ENCODE data around the gene LRBA.
A peak's percentile ranks its signal among the peaks of the same experiment; 100 is the strongest.
"Not testable (repeated sequence)": the region's sequence is repeated elsewhere in the genome, so short reads cannot be mapped to it uniquely, and the experiment has no call there.

Gene LRBA

DNA sequence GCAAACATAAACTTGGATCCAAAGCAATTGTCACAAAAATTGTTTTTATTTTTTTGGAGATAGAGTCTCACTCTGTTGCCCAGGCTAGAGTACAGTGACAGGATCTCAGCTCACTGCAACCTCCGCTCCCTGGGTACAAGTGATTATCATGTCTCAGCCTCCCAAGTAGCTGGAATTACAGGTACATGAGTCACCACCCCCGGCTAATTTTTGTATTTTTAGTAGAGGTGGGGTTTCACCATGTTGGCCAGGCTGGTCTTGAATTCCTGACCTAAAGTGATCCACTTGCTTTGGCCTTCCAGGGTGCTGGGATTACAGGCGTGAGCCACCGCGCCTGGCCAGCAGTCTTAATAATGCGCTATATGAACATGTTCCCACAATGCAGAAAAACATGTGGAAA lies 272.2 kb downstream of the LRBA start:
- H4K91ac ChIP-seq (ENCODE audit: low read depth, low read length, poor library complexity); H3K4me2 ChIP-seq (ENCODE audit: insufficient read depth, low read length, poor library complexity, severe bottlenecking); H3K36me3 ChIP-seq (replicated peaks in 1 of 2; ENCODE audit: control insufficient read depth in 2 of 2, insufficient read depth in 2 of 2, low read length in 2 of 2); H2BK5ac ChIP-seq (ENCODE audit: low read length); H3K18ac ChIP-seq (ENCODE audit: low read length); H2AFZ ChIP-seq (ENCODE audit: low read length); H2AK5ac ChIP-seq (ENCODE audit: low read depth, low read length); H3K4ac ChIP-seq (ENCODE audit: low read length); H2BK12ac ChIP-seq (ENCODE audit: low read length); H3K27me3 ChIP-seq (ENCODE audit: control insufficient read depth in 3 of 3, insufficient read depth in 3 of 3, low read depth in 1 of 3, low read length in 3 of 3); H3K9me3 ChIP-seq (replicated peaks in 1 of 2; ENCODE audit: control insufficient read depth in 2 of 2, insufficient read depth in 1 of 2, low read depth in 1 of 2, low read length in 2 of 2); H3K9ac ChIP-seq (ENCODE audit: low read depth, low read length, poor library complexity); H3K4me1 ChIP-seq (ENCODE audit: control insufficient read depth in 2 of 2, insufficient read depth in 1 of 2, low read depth in 1 of 2, low read length in 2 of 2); H3K23ac ChIP-seq (ENCODE audit: low read depth, low read length, poor library complexity); H4K8ac ChIP-seq (ENCODE audit: low read depth, low read length); H3K14ac ChIP-seq (ENCODE audit: low read length); DNase-seq (ENCODE audit: low spot score); H3K79me1 ChIP-seq (ENCODE audit: low read depth, low read length); H3K27ac ChIP-seq (replicated peaks; ENCODE audit: low read length); H2BK15ac ChIP-seq (ENCODE audit: low read length); H3K4me3 ChIP-seq (ENCODE audit: low read length in 2 of 2); H2BK120ac ChIP-seq (ENCODE audit: low read depth, low read length): not testable (repeated sequence)
- WGBS, 2 donors (ENCODE audit: extremely low coverage in 2 of 2, insufficient read length in 2 of 2, insufficient replicate concordance in 1 of 2) = no CpG with 5 or more reads among the region's 6 CpGs

- no peak overlapping the region for H2AK5ac ChIP-seq (ENCODE audit: low read depth, low read length)
- peak overlapping the region; percentile 25 for H2AFZ ChIP-seq (ENCODE audit: low read length)
- no peak overlapping the region for H4K8ac ChIP-seq (ENCODE audit: low read depth, low read length)
- no peaks in the 10 kb centered on the region for H3K9me3 ChIP-seq (replicated peaks in 1 of 2; ENCODE audit: control insufficient read depth in 2 of 2, insufficient read depth in 1 of 2, low read depth in 1 of 2, low read length in 2 of 2)
- H2BK12ac ChIP-seq (ENCODE audit: low read length) = no peak overlapping the region
- no peak overlapping the region for H3K4me2 ChIP-seq (ENCODE audit: insufficient read depth, low read length, poor library complexity, severe bottlenecking)
- WGBS, 2 donors (ENCODE audit: extremely low coverage in 2 of 2, insufficient read length in 2 of 2, insufficient replicate concordance in 1 of 2) = no CpG with 5 or more reads among the region's 3 CpGs
- H2BK120ac ChIP-seq (ENCODE audit: low read depth, low read length) = no peak overlapping the region
- DNase-seq (ENCODE audit: low spot score) = no peak
- no peak overlapping the region for H3K27ac ChIP-seq (replicated peaks; ENCODE audit: low read length)
- H3K79me1 ChIP-seq (ENCODE audit: low read depth, low read length) = no peaks in the 10 kb centered on the region
- no peak overlapping the region for H3K23ac ChIP-seq (ENCODE audit: low read depth, low read length, poor library complexity)
- H3K27me3 ChIP-seq (ENCODE audit: control insufficient read depth in 3 of 3, insufficient read depth in 3 of 3, low read depth in 1 of 3, low read length in 3 of 3) = no peaks in the 10 kb centered on the region
- H2BK5ac ChIP-seq (ENCODE audit: low read length) = no peak overlapping the region
- no peak overlapping the region for H3K4ac ChIP-seq (ENCODE audit: low read length)
- no peak overlapping the region for H3K18ac ChIP-seq (ENCODE audit: low read length)
- H3K14ac ChIP-seq (ENCODE audit: low read length) = no peak overlapping the region
- H3K4me3 ChIP-seq (ENCODE audit: low read length in 2 of 2) = no peak overlapping the region
- no peak overlapping the region for H4K91ac ChIP-seq (ENCODE audit: low read depth, low read length, poor library complexity)
- no peak overlapping the region for H2BK15ac ChIP-seq (ENCODE audit: low read length)
- no peak overlapping the region for H3K9ac ChIP-seq (ENCODE audit: low read depth, low read length, poor library complexity)
- H3K36me3 ChIP-seq (replicated peaks in 1 of 2; ENCODE audit: control insufficient read depth in 2 of 2, insufficient read depth in 2 of 2, low read length in 2 of 2) = no peaks in the 10 kb centered on the region
- peaks cover 0 to 1% of the 10 kb centered on the region in 2 donors for H3K4me1 ChIP-seq (ENCODE audit: control insufficient read depth in 2 of 2, insufficient read depth in 1 of 2, low read depth in 1 of 2, low read length in 2 of 2)
Measured at GRCh38 chr4:150739591-150739990, 275.5 kb downstream of the LRBA start.

DNA sequence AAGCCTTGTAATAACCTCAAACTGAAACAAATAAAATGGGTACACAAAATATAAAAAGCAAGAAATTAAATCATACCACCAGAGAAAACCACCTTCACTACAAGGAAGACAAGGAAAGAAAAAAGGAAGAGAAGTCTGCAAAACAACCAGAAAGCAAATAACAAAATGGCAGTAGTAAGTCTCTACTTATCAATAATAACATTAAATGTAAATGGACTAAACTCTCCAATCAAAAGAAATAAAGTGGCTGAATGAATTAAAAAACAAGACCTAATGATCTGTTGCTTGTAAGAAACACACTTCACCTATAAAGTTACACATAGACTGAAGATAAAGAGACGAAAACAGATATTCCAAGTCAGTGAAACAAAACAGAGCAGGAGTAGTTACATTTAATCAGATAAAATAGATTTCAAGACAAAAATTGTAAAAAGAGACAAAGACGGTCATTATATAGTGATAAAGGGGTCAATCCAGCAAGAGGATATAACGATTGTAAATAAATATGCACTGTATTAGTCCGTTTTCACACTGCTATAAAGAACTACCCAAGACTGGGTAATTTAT lies 289.0 kb downstream of the LRBA start:
- no peaks in the 10 kb centered on the region for H3K27me3 ChIP-seq (ENCODE audit: control insufficient read depth in 3 of 3, insufficient read depth in 3 of 3, low read depth in 1 of 3, low read length in 3 of 3)
- no peak overlapping the region for H2BK12ac ChIP-seq (ENCODE audit: low read length)
- no peak overlapping the region for H2BK5ac ChIP-seq (ENCODE audit: low read length)
- H2BK120ac ChIP-seq (ENCODE audit: low read depth, low read length) = no peak overlapping the region
- H3K18ac ChIP-seq (ENCODE audit: low read length) = no peak overlapping the region
- H2AFZ ChIP-seq (ENCODE audit: low read length) = no peak overlapping the region
- no peaks in the 10 kb centered on the region for H3K36me3 ChIP-seq (replicated peaks in 1 of 2; ENCODE audit: control insufficient read depth in 2 of 2, insufficient read depth in 2 of 2, low read length in 2 of 2)
- H3K4me2 ChIP-seq (ENCODE audit: insufficient read depth, low read length, poor library complexity, severe bottlenecking) = no peak overlapping the region
- H3K79me1 ChIP-seq (ENCODE audit: low read depth, low read length) = no peaks in the 10 kb centered on the region
- no peak for DNase-seq (ENCODE audit: low spot score)
- H3K27ac ChIP-seq (replicated peaks; ENCODE audit: low read length) = no peak overlapping the region
- peaks cover 0 to 4% of the 10 kb centered on the region in 2 donors for H3K9me3 ChIP-seq (replicated peaks in 1 of 2; ENCODE audit: control insufficient read depth in 2 of 2, insufficient read depth in 1 of 2, low read depth in 1 of 2, low read length in 2 of 2)
- H3K23ac ChIP-seq (ENCODE audit: low read depth, low read length, poor library complexity) = no peak overlapping the region
- H3K14ac ChIP-seq (ENCODE audit: low read length) = no peak overlapping the region
- H3K4ac ChIP-seq (ENCODE audit: low read length) = no peak overlapping the region
- no peak overlapping the region for H2AK5ac ChIP-seq (ENCODE audit: low read depth, low read length)
- H4K8ac ChIP-seq (ENCODE audit: low read depth, low read length) = no peak overlapping the region
- no peaks in the 10 kb centered on the region for H3K4me1 ChIP-seq (ENCODE audit: control insufficient read depth in 2 of 2, insufficient read depth in 1 of 2, low read depth in 1 of 2, low read length in 2 of 2)
- H3K9ac ChIP-seq (ENCODE audit: low read depth, low read length, poor library complexity) = no peak overlapping the region
- no peak overlapping the region for H2BK15ac ChIP-seq (ENCODE audit: low read length)
- H3K4me3 ChIP-seq (ENCODE audit: low read length in 2 of 2) = no peak overlapping the region
- H4K91ac ChIP-seq (ENCODE audit: low read depth, low read length, poor library complexity) = no peak overlapping the region
- WGBS, 2 donors (ENCODE audit: extremely low coverage in 2 of 2, insufficient read length in 2 of 2, insufficient replicate concordance in 1 of 2) = no CpG with 5 or more reads among the region's 4 CpGs

- no peak overlapping the region for H2AK5ac ChIP-seq (ENCODE audit: low read depth, low read length)
- no peak for DNase-seq (ENCODE audit: low spot score)
- no peak overlapping the region for H2AFZ ChIP-seq (ENCODE audit: low read length)
- no peaks in the 10 kb centered on the region for H3K27me3 ChIP-seq (ENCODE audit: control insufficient read depth in 3 of 3, insufficient read depth in 3 of 3, low read depth in 1 of 3, low read length in 3 of 3)
- H3K4me2 ChIP-seq (ENCODE audit: insufficient read depth, low read length, poor library complexity, severe bottlenecking) = no peak overlapping the region
- H2BK5ac ChIP-seq (ENCODE audit: low read length) = no peak overlapping the region
- no peak overlapping the region for H2BK12ac ChIP-seq (ENCODE audit: low read length)
- H2BK120ac ChIP-seq (ENCODE audit: low read depth, low read length) = no peak overlapping the region
- H3K18ac ChIP-seq (ENCODE audit: low read length) = no peak overlapping the region
- H3K4me3 ChIP-seq (ENCODE audit: low read length in 2 of 2) = no peak overlapping the region
- WGBS, 2 donors (ENCODE audit: extremely low coverage in 2 of 2, insufficient read length in 2 of 2, insufficient replicate concordance in 1 of 2) = no CpG with 5 or more reads among the region's 5 CpGs
- no peak overlapping the region for H4K91ac ChIP-seq (ENCODE audit: low read depth, low read length, poor library complexity)
- H2BK15ac ChIP-seq (ENCODE audit: low read length) = no peak overlapping the region
- no peak overlapping the region for H4K8ac ChIP-seq (ENCODE audit: low read depth, low read length)
- H3K4me1 ChIP-seq (ENCODE audit: control insufficient read depth in 2 of 2, insufficient read depth in 1 of 2, low read depth in 1 of 2, low read length in 2 of 2) = no peaks in the 10 kb centered on the region
- no peaks in the 10 kb centered on the region for H3K79me1 ChIP-seq (ENCODE audit: low read depth, low read length)
- H3K14ac ChIP-seq (ENCODE audit: low read length) = no peak overlapping the region
- peaks cover 0 to 4% of the 10 kb centered on the region in 2 donors for H3K9me3 ChIP-seq (replicated peaks in 1 of 2; ENCODE audit: control insufficient read depth in 2 of 2, insufficient read depth in 1 of 2, low read depth in 1 of 2, low read length in 2 of 2)
- H3K23ac ChIP-seq (ENCODE audit: low read depth, low read length, poor library complexity) = no peak overlapping the region
- no peak overlapping the region for H3K4ac ChIP-seq (ENCODE audit: low read length)
- H3K36me3 ChIP-seq (replicated peaks in 1 of 2; ENCODE audit: control insufficient read depth in 2 of 2, insufficient read depth in 2 of 2, low read length in 2 of 2) = no peaks in the 10 kb centered on the region
- no peak overlapping the region for H3K9ac ChIP-seq (ENCODE audit: low read depth, low read length, poor library complexity)
- no peak overlapping the region for H3K27ac ChIP-seq (replicated peaks; ENCODE audit: low read length)
Measured at GRCh38 chr4:150723727-150724411, 291.2 kb downstream of the LRBA start.
